ENCODE data around the gene HMGN3. TPM values are rescaled to one million over a fixed set of nuclear protein-coding genes. Genes with fewer than 3 reads are reported as not detected.

Gene HMGN3
- total and polyA plus RNA-seq, 2 donors (not counting 1 experiment from before 2014, with no cell fraction given) = 30.2 to 56.0 TPM

DNA sequence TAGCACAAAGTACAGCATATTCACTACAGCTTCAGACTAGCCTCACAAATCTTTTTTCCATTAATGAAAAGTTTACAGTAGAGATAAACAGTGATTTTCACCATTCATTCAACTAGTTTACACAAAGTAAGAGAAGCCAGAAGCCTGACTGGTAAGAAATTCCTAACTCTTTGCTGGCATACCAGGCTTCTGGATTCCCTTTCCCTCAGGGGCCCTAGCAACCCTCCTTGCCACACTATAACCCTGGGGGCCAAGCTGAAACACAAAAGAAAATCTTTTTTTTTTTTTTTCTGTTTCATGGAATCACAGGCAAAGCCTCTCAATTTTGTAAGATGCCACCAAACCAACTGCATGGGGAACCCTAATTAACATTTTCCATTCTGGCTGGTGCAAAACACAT is 28.9 kb upstream of the HMGN3 start:
- Histone ChIP-seq H3K4me3 (replicated peaks in 1 of 4; ENCODE audit: control extremely low read depth in 1 of 4, insufficient read depth in 1 of 4, low read depth in 3 of 4, low read length in 4 of 4) (no peak overlapping the region), H3K79me2 (ENCODE audit: control insufficient read depth, insufficient read depth, low read length) (no peaks in the 10 kb centered on the region), H3K27ac (ENCODE audit: insufficient read depth, low read length) (no peak overlapping the region), H4K20me1 (ENCODE audit: control insufficient read depth, extremely low read depth, insufficient read depth, low read length) (no peaks in the 10 kb centered on the region), H3K4me1 (ENCODE audit: control insufficient read depth, extremely low read depth, insufficient read depth, low read length) (no peaks in the 10 kb centered on the region), H3K27me3 (ENCODE audit: control insufficient read depth, insufficient read depth, low read length) (no peaks in the 10 kb centered on the region), H3K9me3 (ENCODE audit: control insufficient read depth, insufficient read depth, low read depth, low read length) (no peaks in the 10 kb centered on the region), H3K36me3 (ENCODE audit: control insufficient read depth, insufficient read depth, low read length) (no peaks in the 10 kb centered on the region), H2AFZ (ENCODE audit: low read length) (no peak overlapping the region), H3K4me2 (ENCODE audit: extremely low read depth, insufficient read depth, low read length) (no peak overlapping the region), H3K9ac (ENCODE audit: insufficient read depth, low read length) (no peak overlapping the region)
- DNase-seq (ENCODE audit: low read depth in 2 of 2) = no peak
- TF ChIP-seq, protein P1, sequence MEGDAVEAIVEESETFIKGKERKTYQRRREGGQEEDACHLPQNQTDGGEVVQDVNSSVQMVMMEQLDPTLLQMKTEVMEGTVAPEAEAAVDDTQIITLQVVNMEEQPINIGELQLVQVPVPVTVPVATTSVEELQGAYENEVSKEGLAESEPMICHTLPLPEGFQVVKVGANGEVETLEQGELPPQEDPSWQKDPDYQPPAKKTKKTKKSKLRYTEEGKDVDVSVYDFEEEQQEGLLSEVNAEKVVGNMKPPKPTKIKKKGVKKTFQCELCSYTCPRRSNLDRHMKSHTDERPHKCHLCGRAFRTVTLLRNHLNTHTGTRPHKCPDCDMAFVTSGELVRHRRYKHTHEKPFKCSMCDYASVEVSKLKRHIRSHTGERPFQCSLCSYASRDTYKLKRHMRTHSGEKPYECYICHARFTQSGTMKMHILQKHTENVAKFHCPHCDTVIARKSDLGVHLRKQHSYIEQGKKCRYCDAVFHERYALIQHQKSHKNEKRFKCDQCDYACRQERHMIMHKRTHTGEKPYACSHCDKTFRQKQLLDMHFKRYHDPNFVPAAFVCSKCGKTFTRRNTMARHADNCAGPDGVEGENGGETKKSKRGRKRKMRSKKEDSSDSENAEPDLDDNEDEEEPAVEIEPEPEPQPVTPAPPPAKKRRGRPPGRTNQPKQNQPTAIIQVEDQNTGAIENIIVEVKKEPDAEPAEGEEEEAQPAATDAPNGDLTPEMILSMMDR (conservative IDR thresholded peaks at IDR 0.05 in 1 of 2, IDR thresholded peaks at IDR 0.05 in 1 of 2; ENCODE audit: low read depth in 1 of 2, low read length in 2 of 2) = no peak
- no peak for TF ChIP-seq EZH2 (IDR thresholded peaks at IDR 0.05; ENCODE audit: low read length, missing control alignments)

DNA sequence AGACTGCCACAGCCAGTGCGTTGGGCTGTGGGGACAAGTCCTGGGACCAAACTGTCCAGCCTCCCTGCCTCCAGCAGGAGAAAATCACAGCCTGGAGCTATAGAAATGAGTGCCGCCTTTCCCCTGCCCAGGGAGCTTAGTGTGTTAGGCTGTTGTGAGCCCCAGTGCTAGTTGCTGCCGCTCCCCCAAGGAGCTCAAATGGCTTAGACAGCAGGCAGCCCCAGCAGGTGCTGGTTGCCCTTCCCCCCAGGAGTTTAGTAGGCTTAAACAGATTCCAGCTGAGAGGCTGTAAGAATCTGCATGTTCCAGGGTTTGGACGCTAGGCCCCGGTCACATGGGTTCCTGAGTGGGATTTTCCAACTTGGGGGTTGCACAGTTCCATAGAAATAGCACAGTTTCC is 27.2 kb upstream of the HMGN3 start:
- Histone ChIP-seq H3K79me2 (ENCODE audit: control insufficient read depth, insufficient read depth, low read length) (no peaks in the 10 kb centered on the region), H3K4me3 (replicated peaks in 1 of 4; ENCODE audit: control extremely low read depth in 1 of 4, insufficient read depth in 1 of 4, low read depth in 3 of 4, low read length in 4 of 4) (no peak overlapping the region), H3K27me3 (ENCODE audit: control insufficient read depth, insufficient read depth, low read length) (no peaks in the 10 kb centered on the region), H4K20me1 (ENCODE audit: control insufficient read depth, extremely low read depth, insufficient read depth, low read length) (no peaks in the 10 kb centered on the region), H3K4me1 (ENCODE audit: control insufficient read depth, extremely low read depth, insufficient read depth, low read length) (no peaks in the 10 kb centered on the region), H3K4me2 (ENCODE audit: extremely low read depth, insufficient read depth, low read length) (no peak overlapping the region), H3K9ac (ENCODE audit: insufficient read depth, low read length) (no peak overlapping the region), H3K9me3 (ENCODE audit: control insufficient read depth, insufficient read depth, low read depth, low read length) (no peaks in the 10 kb centered on the region), H3K36me3 (ENCODE audit: control insufficient read depth, insufficient read depth, low read length) (no peaks in the 10 kb centered on the region), H2AFZ (ENCODE audit: low read length) (no peak overlapping the region), H3K27ac (ENCODE audit: insufficient read depth, low read length) (no peak overlapping the region)
- no peak for TF ChIP-seq EZH2 (IDR thresholded peaks at IDR 0.05; ENCODE audit: low read length, missing control alignments)
- TF ChIP-seq, protein P1 (conservative IDR thresholded peaks at IDR 0.05 in 1 of 2, IDR thresholded peaks at IDR 0.05 in 1 of 2; ENCODE audit: low read depth in 1 of 2, low read length in 2 of 2) = no peak
- DNase-seq (ENCODE audit: low read depth in 2 of 2) = no peak

DNA sequence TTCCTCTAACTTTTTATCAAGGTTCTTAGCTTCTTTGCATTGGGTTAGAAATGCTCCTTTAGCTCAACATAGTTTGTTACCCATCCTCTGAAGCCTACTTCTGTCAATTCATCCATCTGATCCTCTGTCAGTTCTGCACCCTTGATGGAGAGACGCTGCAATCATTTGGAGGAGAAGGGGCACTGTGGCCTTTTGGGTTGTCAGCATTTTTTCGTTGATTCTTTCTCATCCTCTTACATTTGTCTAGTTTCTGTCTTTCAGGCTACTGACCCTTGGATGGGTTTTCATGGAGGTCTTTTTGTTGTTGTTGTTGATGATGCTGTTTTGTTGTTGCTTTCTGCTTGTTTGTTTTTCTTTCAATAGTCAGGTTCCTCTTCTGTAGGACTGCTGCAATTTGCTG is 26.3 kb upstream of the HMGN3 start:
- TF ChIP-seq, protein P1 (conservative IDR thresholded peaks at IDR 0.05 in 1 of 2, IDR thresholded peaks at IDR 0.05 in 1 of 2; ENCODE audit: low read depth in 1 of 2, low read length in 2 of 2) = no peak
- no peak for DNase-seq (ENCODE audit: low read depth in 2 of 2)
- no peaks in the 10 kb centered on the region for H3K27me3 ChIP-seq (ENCODE audit: control insufficient read depth, insufficient read depth, low read length)
- H3K9me3 ChIP-seq (ENCODE audit: control insufficient read depth, insufficient read depth, low read depth, low read length) = no peaks in the 10 kb centered on the region
- no peak overlapping the region for H3K9ac ChIP-seq (ENCODE audit: insufficient read depth, low read length)
- no peak overlapping the region for H2AFZ ChIP-seq (ENCODE audit: low read length)
- no peaks in the 10 kb centered on the region for H3K4me1 ChIP-seq (ENCODE audit: control insufficient read depth, extremely low read depth, insufficient read depth, low read length)
- no peaks in the 10 kb centered on the region for H3K79me2 ChIP-seq (ENCODE audit: control insufficient read depth, insufficient read depth, low read length)
- H3K36me3 ChIP-seq (ENCODE audit: control insufficient read depth, insufficient read depth, low read length) = no peaks in the 10 kb centered on the region
- H3K4me2 ChIP-seq (ENCODE audit: extremely low read depth, insufficient read depth, low read length) = no peak overlapping the region
- no peak overlapping the region for H3K27ac ChIP-seq (ENCODE audit: insufficient read depth, low read length)
- no peaks in the 10 kb centered on the region for H4K20me1 ChIP-seq (ENCODE audit: control insufficient read depth, extremely low read depth, insufficient read depth, low read length)
- no peak overlapping the region for H3K4me3 ChIP-seq (replicated peaks in 1 of 4; ENCODE audit: control extremely low read depth in 1 of 4, insufficient read depth in 1 of 4, low read depth in 3 of 4, low read length in 4 of 4)
